Measurements from ENCODE around the gene SMC4. TPM values are rescaled to one million over a fixed set of nuclear protein-coding genes. Genes with fewer than 3 reads are reported as not detected.

SMC4 gene
- total RNA-seq, 4 donors from 2014 or later: 34.3 to 123 (median 50.8) TPM

GRCh38 chr3:160370987-160371857 lies 28.2 kb upstream of the SMC4 start:
- TF ChIP-seq CTCF (IDR thresholded peaks at IDR 0.05) (no peak), POLR2A (IDR thresholded peaks at IDR 0.05) (no peak)
- Histone ChIP-seq H3K4me1 (no peaks in the 10 kb centered on the region), H3K27me3 (no peaks in the 10 kb centered on the region), H3K27ac (no peak overlapping the region), H3K9me3 (no peaks in the 10 kb centered on the region), H3K4me3 (no peak overlapping the region), H3K36me3 (no peaks in the 10 kb centered on the region)
- DNase-seq: no peak

- H3K9me3 ChIP-seq: no peaks in the 10 kb centered on the region
- H3K4me1 ChIP-seq: no peaks in the 10 kb centered on the region
- no peak for DNase-seq
- no peak overlapping the region for H3K4me3 ChIP-seq
- TF ChIP-seq POLR2A (IDR thresholded peaks at IDR 0.05) (no peak), CTCF (IDR thresholded peaks at IDR 0.05) (no peak)
- H3K27me3 ChIP-seq: no peaks in the 10 kb centered on the region
- no peak overlapping the region for H3K27ac ChIP-seq
- H3K36me3 ChIP-seq: no peaks in the 10 kb centered on the region
These were observed 26.7 kb upstream of the SMC4 start for GRCh38 chr3:160372780-160373179.

DNA sequence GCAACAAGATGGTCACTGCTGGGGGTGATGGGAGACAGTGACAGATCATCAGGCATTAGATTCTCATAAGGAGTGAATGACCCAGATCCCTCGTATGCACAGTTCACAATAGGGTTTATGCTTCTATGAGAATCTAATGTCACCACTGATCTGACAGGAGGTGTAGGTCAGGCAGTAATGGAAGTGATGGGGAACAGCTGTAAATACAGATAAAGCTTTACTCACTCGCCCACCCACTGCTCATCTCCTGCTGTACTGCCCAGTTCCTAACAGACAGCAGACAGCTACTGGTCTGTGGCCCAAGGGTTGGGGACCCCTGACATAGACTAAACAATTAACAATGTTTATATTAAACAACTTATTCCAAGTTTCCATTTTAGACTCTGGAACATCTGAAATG lies 25.8 kb upstream of the SMC4 start:
- Histone ChIP-seq H3K27me3 (no peaks in the 10 kb centered on the region), H3K4me3 (no peak overlapping the region), H3K36me3 (no peaks in the 10 kb centered on the region), H3K27ac (no peak overlapping the region), H3K9me3 (no peaks in the 10 kb centered on the region), H3K4me1 (no peaks in the 10 kb centered on the region)
- DNase-seq: no peak
- TF ChIP-seq POLR2A (IDR thresholded peaks at IDR 0.05): no peak
- no peak for TF ChIP-seq CTCF (IDR thresholded peaks at IDR 0.05)

DNA sequence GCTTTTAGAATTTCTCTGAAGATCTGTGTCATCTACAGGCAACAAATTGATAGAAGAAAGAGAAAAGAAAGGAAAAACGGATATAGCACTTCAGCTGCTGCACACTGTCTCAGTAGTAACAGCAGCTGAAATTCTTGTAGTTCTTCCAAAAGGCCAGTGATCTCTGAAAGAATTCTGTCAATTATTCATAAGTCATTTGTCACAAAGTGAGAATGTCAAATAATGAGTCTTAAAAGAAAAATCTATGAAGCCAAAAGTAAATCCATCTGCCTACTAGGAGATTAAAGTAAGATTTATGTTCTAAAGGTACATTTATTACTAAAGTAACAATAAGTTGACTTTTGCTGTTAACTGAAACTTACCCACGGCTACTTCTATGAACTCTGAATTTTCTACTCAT lies 25.0 kb upstream of the SMC4 start:
- no peak overlapping the region for H3K27ac ChIP-seq
- no peak for DNase-seq
- no peaks in the 10 kb centered on the region for H3K36me3 ChIP-seq
- TF ChIP-seq POLR2A (IDR thresholded peaks at IDR 0.05): no peak
- no peak for TF ChIP-seq CTCF (IDR thresholded peaks at IDR 0.05)
- no peaks in the 10 kb centered on the region for H3K4me1 ChIP-seq
- no peaks in the 10 kb centered on the region for H3K27me3 ChIP-seq
- H3K4me3 ChIP-seq: no peak overlapping the region
- no peaks in the 10 kb centered on the region for H3K9me3 ChIP-seq

DNA sequence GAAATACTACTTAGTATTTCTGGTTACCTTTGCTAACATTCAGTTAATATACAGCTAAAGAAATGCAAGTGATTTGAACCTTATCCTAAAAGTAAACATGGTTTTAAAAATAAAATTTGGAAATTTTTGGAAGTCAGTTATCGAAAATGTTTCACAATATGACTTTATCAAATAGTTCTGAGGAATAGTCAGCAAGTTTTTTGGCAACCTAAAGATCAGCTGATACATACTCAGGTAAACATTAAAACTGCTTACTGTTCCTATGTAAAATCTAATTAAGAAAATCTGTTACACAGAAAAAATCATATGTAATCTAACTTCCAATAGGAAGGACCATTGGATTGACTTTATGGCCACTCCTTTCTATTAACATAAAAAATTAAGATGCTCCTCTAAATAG lies 24.5 kb upstream of the SMC4 start:
- Histone ChIP-seq H3K27ac (no peak overlapping the region), H3K9me3 (no peaks in the 10 kb centered on the region), H3K27me3 (no peaks in the 10 kb centered on the region), H3K4me3 (no peak overlapping the region), H3K4me1 (no peaks in the 10 kb centered on the region), H3K36me3 (no peaks in the 10 kb centered on the region)
- no peak for DNase-seq
- TF ChIP-seq POLR2A (IDR thresholded peaks at IDR 0.05) (no peak), CTCF (IDR thresholded peaks at IDR 0.05) (no peak)

Measured in Peyer's patch (tissue), 4 donors.